GM21619 (cell line): ENCODE results near the gene LPP.

Experiments used
- ATAC-seq: cut with Tn5 transposase; IDR thresholded peaks from one replicate; pipeline ENCODE4 v1.9.1; 2021; ENCODE audit not compliant: unreplicated experiment

LPP gene

GRCh38 chr3:188352196-188352927, 198.4 kb downstream of the LPP start:
- ATAC-seq, result no peak

DNA sequence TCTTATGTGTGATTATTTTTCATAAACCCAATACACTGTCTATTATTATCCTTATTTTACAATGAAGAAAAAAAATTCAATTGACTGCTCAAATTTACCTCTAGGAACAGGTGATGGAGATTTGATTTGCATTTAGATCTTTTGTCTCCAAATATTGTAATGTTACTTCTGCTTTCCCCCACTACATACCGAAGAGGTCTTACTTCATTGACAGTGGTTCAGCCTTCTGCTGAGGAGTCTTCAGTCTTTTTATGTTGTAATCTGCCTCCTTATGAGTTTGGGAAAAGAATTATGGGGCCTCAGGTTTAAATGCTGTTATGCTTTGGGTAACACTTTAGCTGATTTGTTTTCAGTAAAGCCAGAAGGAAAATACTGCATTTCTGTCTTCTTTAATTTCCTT, 199.5 kb downstream of the LPP start:
- ATAC-seq, result no peak

- ATAC-seq, result no peak
Observed at GRCh38 chr3:188358787-188359493, 205.0 kb downstream of the LPP start.

- no peak for ATAC-seq
Observed at GRCh38 chr3:188360364-188360881, 206.5 kb downstream of the LPP start.

DNA sequence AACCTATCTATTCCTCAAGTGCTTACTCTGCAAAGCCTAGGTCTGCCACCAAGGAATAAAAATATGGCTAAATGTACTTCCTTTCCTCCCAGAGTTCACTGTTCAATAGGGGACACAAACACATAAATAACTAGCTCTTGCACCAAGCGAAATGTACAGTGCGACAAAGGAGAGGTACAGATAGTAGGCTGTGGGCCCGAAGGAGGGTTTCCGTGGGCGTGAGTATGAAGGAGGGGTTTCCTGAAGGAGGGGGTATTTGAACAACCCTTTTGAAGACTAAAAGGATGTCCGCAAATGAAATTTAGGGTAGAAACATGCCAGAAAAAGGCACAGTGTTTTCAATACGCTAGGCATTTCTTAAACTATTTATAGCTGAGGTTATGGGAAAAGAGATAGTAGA, 207.9 kb downstream of the LPP start:
- no peak for ATAC-seq

DNA sequence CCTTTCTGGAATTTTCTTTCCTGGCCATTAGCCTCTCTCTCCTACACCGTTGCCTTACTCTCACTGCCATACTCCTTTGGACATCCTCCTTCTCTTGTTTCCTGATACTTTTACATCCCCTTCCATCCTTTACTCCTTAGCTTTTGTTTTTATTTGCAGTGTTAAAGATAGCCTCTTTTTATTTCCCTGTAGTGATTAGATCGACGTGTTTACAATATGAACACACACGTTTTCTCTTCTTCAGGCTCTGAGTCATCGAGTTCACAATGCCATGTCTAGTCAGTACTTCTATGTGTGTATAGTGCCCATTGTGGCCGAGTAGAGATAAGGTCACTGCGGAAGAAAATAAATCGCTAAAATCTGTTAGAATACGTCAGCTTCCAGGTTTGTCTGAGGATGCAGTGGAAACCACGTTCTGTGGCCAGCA, 208.5 kb downstream of the LPP start:
- no peak for ATAC-seq

DNA sequence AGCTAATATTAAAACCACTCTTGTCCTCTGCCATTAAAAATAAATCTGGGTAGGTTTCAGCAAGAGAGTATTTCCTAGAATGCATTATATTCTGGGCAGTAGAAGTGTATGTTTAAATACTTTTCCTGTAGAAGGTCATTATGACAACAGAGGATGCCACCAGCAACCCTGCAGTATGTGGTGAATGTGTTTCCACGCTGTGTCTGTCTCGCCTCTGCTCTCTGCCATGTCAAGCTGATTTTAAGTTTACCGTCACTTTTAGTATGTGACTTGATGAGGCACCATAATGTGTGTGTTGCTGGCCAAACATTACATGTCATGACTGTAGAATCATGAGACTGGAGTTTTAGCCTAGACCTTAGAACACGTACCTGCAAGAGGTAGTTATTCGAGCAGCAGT, 211.2 kb downstream of the LPP start:
- no peak for ATAC-seq

DNA sequence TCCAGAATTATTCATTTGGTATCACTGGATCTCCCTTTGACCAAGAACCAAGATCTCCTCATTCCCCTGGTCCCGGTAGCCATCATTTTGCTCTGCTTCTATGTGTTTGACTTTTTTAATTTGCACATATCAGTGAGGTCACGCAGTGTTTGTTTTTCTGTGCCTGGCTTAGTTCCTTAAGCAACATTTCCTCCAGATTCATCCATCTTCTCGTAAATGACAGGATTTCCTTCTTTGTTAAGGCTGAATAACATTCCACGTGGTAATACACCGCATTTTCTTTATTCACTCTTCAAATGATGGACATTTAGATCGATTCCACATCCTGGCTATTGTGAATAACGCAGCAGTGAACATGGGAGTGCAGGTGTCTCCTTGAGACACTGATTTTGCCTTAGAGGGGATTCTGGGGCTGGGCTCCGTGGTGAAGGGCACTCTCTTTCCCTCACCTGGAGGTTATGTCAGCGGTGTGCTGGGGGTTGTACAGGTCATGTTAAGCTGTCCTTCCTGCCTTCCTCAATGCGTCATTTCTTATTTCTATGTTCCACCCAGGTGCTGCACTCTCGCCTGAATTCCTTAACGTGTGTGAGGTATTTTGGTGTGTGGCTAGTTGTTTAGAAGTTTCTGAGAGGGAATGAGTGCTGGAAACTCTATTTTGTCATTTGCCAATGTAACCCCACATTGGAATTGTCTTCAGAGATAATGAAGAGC, 212.2 kb downstream of the LPP start:
- ATAC-seq, result no peak

DNA sequence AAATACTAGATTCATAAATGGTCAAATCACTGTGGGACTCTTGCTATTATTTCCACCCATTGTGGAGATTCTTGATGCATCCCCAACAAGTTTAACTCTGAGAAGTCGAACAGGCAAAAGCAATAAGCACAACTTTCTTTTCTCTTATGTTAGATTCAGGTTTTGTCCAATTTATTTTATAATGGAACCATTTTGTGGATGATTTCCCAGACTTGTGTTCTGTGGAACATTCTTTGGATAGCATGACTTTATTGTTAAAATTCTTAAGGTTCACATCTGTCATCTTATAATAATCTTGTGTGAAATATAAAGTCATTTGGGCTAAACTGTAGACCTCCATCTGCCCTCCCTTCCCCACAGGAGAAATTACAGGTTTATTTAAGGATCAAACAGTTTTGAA, 213.7 kb downstream of the LPP start:
- ATAC-seq, result no peak

DNA sequence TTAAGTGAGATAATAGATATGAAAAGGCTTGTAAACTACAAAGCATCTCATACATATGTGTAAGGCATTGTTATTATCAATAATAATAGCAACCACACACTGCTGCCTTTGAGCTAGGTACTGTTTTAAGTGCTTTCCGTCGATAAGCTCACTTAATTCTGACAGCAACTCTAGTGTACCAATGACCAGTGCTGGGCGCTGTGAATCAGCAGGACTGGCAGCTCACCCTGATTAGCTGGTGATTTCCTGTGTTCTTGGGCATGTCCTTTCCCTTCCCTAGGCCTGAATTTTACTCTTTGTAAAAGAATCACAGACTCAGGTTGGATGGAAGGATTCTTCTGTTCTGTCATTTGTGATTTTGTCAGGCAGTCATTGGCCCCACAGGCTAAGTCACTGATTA, 215.6 kb downstream of the LPP start:
- no peak for ATAC-seq

DNA sequence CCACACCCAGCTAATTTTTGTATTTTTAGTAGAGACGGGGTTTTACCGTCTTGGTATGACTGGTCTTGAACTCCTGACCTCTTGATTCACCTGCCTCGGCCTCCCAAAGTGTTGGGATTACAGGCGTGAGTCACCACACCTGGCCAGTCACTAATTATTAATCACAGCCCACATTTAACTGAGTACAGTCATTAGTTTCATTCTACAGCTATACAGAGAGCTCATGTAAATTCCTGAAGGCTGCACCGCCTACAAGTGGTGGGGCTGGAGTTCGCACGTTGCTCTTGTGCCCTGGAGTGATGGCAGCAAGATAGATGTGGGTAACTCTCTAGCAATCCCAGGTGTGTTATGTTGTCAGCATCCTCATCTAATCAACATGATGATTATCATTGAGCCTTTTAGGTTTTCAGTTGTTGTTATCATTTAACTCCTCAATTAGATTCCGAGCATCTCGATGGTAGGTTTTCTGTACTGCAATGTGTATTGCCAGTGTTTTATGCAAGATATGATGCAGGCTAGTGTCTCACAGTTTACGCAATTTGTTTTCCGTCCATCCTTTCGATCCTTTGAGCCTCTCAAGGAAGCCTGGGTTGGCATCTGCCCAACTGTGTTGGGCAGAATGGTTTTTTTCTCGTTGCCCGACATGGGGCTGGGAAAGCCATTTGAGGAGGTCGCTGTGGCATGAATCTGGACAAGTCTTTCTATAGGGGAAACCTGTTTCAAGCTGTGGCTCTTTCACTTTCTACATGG, 216.3 kb downstream of the LPP start:
- ATAC-seq, result no peak

- no peak for ATAC-seq
Observed at GRCh38 chr3:188378786-188379185, 224.8 kb downstream of the LPP start.

GRCh38 chr3:188380252-188380651, 226.3 kb downstream of the LPP start:
- ATAC-seq, result no peak

- ATAC-seq, result no peak
Observed at GRCh38 chr3:188380722-188381121, 226.8 kb downstream of the LPP start.

- no peak for ATAC-seq
Observed at GRCh38 chr3:188383748-188384147, 229.8 kb downstream of the LPP start.

DNA sequence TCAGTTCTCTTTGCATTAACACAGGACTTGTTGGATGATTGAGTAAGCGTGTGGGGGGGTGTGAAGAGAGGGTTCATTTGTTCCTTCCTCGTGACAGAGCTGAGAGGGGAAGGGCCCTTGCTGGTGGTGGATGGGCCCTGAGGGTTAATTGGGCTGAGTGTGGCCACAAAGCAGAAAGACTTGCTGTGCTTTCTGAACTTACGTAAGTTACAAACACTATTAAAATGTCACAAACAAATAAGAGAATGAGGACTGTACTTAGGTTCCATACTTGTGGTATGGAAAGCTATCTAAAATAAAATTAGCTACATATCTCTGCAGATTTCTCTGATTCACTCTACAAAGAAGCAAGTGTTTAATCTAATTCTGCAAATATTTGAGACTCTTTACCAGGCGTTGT, 231.3 kb downstream of the LPP start:
- ATAC-seq, result no peak

DNA sequence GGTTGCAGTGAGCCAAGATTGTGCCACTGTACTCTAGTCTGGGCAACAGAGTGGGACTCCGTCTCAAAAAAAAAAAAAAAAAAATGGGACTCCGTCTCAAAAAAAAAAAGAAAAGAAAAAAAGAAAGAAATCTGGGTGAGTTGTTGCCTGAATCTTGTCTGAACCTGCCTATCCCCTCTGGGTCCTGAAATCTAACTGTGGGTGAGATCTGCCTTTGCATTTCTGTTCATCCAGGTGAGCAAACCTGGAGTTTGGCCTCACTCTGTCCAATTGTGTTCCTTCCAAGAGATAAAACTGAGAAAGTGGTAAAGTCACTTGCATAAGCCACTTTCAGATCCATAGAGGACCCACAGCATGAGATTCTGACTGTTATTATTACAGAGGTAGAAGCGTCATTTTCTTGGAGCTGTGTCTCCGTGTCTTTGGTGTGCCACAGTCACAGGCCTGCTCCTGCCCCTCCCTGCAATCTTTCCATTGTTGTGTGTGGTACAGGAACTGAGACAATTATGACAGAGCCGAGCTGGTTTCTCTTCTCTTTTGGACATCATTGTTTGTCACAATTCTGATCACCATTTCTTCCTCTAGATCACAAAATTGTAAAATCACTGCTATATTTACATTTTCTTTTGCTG, 235.9 kb downstream of the LPP start:
- ATAC-seq, result peak; percentile 93

DNA sequence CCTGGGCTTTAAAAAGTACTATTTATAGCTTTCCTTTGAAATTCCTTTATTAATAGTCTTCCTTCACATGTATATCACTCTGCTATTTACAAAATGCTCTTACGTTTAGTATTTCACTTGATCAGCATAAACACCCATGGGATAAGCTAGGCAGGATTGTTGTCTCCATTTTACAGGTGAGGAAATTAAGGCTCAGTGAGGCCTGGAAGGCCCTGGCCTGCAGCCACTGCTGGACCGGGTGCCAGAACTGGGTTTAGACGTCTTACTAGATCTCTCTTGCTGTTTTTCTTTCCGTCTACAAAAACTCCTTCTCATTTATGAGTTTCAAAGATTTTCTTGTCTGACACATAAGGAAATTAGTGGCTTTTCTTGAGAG, 236.4 kb downstream of the LPP start:
- ATAC-seq, result no peak

GRCh38 chr3:188390775-188391443, 237.0 kb downstream of the LPP start:
- no peak for ATAC-seq

- no peak for ATAC-seq
Observed at GRCh38 chr3:188391592-188391991, 237.6 kb downstream of the LPP start.
